ENCODE results near the gene TACO1.

Gene TACO1

DNA sequence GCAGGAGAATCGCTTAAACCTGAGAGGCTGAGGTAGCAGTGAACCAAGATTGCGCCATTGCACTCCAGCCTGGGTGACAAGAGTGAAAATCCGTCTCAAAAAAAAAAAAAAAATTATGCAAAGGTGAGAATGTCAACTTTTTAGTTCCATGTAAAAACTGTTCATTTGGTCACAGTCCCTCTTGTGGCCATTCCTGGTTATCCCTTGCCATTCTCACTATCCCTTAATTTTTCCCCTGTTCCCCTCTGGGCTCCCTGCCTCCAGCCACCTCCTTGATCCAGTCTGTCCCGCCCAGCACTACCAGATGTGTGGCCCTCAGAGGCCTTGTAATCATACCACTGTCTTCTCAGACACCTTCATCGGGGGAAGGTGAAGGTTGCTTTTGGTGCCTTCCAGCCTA is 27.1 kb upstream of the TACO1 start:
- Histone ChIP-seq H3K9me3 (no peaks in the 10 kb centered on the region), H3K27me3 (no peaks in the 10 kb centered on the region), H3K36me3 (peaks cover 10% of the 10 kb centered on the region), H3K4me3 (ENCODE audit: low read depth, low read length) (no peak overlapping the region), H3K4me1 (no peaks in the 10 kb centered on the region; the same call in none of the 2 replicates)
- TF ChIP-seq, protein P1, sequence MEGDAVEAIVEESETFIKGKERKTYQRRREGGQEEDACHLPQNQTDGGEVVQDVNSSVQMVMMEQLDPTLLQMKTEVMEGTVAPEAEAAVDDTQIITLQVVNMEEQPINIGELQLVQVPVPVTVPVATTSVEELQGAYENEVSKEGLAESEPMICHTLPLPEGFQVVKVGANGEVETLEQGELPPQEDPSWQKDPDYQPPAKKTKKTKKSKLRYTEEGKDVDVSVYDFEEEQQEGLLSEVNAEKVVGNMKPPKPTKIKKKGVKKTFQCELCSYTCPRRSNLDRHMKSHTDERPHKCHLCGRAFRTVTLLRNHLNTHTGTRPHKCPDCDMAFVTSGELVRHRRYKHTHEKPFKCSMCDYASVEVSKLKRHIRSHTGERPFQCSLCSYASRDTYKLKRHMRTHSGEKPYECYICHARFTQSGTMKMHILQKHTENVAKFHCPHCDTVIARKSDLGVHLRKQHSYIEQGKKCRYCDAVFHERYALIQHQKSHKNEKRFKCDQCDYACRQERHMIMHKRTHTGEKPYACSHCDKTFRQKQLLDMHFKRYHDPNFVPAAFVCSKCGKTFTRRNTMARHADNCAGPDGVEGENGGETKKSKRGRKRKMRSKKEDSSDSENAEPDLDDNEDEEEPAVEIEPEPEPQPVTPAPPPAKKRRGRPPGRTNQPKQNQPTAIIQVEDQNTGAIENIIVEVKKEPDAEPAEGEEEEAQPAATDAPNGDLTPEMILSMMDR (IDR thresholded peaks at IDR 0.05; ENCODE audit: low read depth, low read length) = peak; percentile 69
- peak; percentile 21 for DNase-seq

DNA sequence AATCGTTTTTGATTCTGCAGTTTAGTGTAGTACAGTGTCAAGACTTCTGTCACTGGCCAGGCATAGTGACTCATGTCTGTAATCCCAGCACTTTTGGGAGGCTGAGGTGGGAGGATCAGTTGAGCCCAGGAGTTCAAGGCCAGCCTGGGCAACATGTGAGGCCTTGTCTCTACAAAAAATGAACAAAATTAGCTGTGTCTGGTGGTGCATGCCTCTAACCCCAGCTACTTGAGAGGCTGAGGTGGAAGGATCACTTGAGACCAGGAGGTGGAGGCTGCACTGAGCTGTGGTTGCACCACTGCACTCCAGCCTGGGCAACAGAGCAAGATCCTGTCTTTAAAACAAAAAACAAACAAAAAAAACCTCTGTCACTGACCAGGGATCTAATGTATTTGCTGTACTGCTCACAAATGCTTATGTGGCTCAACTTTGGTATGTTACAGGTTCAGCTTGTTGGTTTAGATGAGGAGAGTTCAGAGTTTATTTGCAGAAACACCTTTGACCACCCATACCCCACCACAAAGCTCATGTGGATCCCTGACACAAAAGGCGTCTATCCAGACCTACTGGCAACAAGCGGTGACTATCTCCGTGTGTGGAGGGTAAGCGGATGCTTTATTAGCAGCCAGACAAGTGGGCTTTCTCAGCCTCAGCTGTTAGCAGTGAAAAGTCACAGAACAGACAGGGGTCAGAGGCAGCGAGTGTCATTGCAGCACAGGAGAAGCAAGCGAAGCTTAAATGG is 22.5 kb upstream of the TACO1 start:
- no peaks in the 10 kb centered on the region; the same call in 1 of the 2 replicates for H3K4me1 ChIP-seq
- DNase-seq = no peak
- TF ChIP-seq, protein P1 (IDR thresholded peaks at IDR 0.05; ENCODE audit: low read depth, low read length) = no peak
- H3K27me3 ChIP-seq = no peaks in the 10 kb centered on the region
- no peak overlapping the region for H3K4me3 ChIP-seq (ENCODE audit: low read depth, low read length)
- H3K36me3 ChIP-seq = peaks cover 46% of the 10 kb centered on the region
- H3K9me3 ChIP-seq = no peaks in the 10 kb centered on the region

DNA sequence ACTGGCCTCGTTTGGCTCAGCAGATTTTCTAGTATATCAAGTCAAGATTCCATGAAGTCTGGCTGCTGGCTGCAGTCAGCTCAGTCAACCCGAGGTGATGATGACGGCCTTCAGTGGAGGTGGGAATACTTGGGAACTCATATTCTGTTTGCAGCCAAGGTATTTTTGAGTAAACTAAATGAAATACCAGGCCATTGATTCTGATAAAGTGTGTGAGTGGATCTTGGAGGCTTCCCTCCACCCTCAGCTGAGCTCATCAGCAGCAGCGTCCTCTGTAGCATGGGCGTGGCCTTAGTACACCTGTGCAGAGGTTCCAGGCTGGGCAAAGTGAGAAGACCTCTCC is 22.0 kb upstream of the TACO1 start:
- DNase-seq = no peak
- TF ChIP-seq, protein P1 (IDR thresholded peaks at IDR 0.05; ENCODE audit: low read depth, low read length) = no peak
- H3K4me3 ChIP-seq (ENCODE audit: low read depth, low read length) = no peak overlapping the region
- H3K27me3 ChIP-seq = no peaks in the 10 kb centered on the region
- H3K4me1 ChIP-seq = no peaks in the 10 kb centered on the region
- peaks cover 51% of the 10 kb centered on the region for H3K36me3 ChIP-seq
- no peaks in the 10 kb centered on the region for H3K9me3 ChIP-seq

DNA sequence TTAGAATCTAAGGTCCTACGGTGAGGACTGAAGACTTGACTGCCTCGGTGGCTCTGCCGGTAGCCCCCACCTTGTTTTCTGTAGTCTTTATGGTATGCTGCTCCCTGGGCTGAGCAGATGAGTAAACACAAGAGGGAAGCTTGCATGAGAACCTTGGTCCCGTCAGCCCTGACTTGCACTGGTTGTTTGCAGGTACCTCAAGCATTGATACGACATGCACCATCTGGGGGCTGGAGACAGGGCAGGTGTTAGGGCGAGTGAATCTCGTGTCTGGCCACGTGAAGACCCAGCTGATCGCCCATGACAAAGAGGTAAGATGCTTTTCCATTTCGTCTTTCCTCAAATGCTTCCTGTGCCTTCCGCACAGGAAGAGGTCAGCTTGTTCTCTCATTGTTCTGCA is 21.1 kb upstream of the TACO1 start:
- DNase-seq = no peak
- no peak overlapping the region for H3K4me3 ChIP-seq (ENCODE audit: low read depth, low read length)
- no peaks in the 10 kb centered on the region for H3K27me3 ChIP-seq
- TF ChIP-seq, protein P1 (IDR thresholded peaks at IDR 0.05; ENCODE audit: low read depth, low read length) = no peak
- no peaks in the 10 kb centered on the region for H3K9me3 ChIP-seq
- no peaks in the 10 kb centered on the region for H3K4me1 ChIP-seq
- H3K36me3 ChIP-seq = peaks cover 55% of the 10 kb centered on the region

DNA sequence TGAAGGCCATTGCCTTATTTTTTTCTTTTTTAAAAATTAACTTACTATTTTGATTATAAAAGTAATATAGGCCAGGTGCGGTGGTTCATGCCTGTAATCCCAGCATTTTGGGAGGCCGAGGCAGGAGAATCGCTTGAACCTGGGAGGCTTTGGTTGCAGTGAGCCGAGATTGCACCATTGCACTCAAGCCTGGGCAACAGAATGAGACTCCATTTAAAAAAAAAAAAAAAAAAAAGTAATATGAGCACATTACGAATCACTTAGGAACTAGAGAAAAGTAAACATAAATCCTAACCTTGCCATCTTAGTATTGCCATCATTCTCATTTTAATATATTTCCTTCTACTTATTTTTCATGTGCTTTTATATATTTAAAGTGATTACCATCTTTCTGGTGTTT is 12.9 kb upstream of the TACO1 start:
- no peak for DNase-seq
- TF ChIP-seq, protein P1 (IDR thresholded peaks at IDR 0.05; ENCODE audit: low read depth, low read length) = no peak
- no peaks in the 10 kb centered on the region for H3K4me1 ChIP-seq
- H3K9me3 ChIP-seq = no peaks in the 10 kb centered on the region
- H3K4me3 ChIP-seq (ENCODE audit: low read depth, low read length) = no peak overlapping the region
- no peaks in the 10 kb centered on the region for H3K27me3 ChIP-seq
- peaks cover 90% of the 10 kb centered on the region for H3K36me3 ChIP-seq

DNA sequence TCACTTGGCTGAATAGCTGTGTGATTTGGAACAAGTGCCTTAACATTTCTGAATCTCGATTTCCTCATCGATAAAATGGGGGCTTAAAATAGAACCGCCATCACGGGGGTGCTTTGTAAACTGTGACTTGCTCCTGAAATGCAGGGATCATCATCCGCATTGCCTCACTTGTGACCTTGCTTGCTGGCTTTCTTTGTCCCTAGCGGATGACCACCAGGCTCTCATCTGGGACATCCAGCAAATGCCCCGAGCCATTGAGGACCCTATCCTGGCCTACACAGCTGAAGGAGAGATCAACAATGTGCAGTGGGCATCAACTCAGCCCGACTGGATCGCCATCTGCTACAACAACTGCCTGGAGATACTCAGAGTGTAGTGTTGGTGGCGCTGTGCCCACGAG is 11.9 kb upstream of the TACO1 start:
- DNase-seq = no peak
- H3K27me3 ChIP-seq = no peaks in the 10 kb centered on the region
- H3K4me1 ChIP-seq = no peaks in the 10 kb centered on the region
- no peak overlapping the region for H3K4me3 ChIP-seq (ENCODE audit: low read depth, low read length)
- no peaks in the 10 kb centered on the region for H3K9me3 ChIP-seq
- TF ChIP-seq, protein P1 (IDR thresholded peaks at IDR 0.05; ENCODE audit: low read depth, low read length) = no peak
- H3K36me3 ChIP-seq = peaks cover 88% of the 10 kb centered on the region

Data from BE2C (cell line).